ENCODE results near the gene DCTN1. TPM values are rescaled to one million over a fixed set of nuclear protein-coding genes. Genes with fewer than 3 reads are reported as not detected.
A peak's percentile ranks its signal among the peaks of the same experiment; 100 is the strongest.

Gene DCTN1
- total and polyA plus RNA-seq, 7 experiments from 2014 or later = 52.1 to 113 (median 89.3) TPM

- H3K4me3 ChIP-seq (ENCODE audit: low read length) = no peak overlapping the region
- ATAC-seq (no peak), DNase-seq (no peak)
- Mint-ChIP-seq H3K4me3 (no peak overlapping the region), H3K27ac (peak overlapping the region in 1 of 9 donors; percentile 84), H3K9me3 (no peaks in the 10 kb centered on the region), H3K4me1 (peaks cover 0 to 16% (median 7%) of the 10 kb centered on the region in 7 donors), H3K27me3 (no peaks in the 10 kb centered on the region), H3K36me3 (peaks cover 8 to 64% (median 42%) of the 10 kb centered on the region in 5 donors)
- intact Hi-C loops (cut with micrococcal nuclease) = no loop called here
- H3K36me3 ChIP-seq (ENCODE audit: control insufficient read depth in 2 of 3, insufficient read depth in 3 of 3, low read length in 3 of 3) = peaks cover 26 to 72% (median 28%) of the 10 kb centered on the region in 3 experiments
- H3K27me3 ChIP-seq (ENCODE audit: control insufficient read depth in 2 of 2, insufficient read depth in 2 of 2, low read length in 2 of 2) = no peaks in the 10 kb centered on the region
- ChIA-PET CTCF (interaction anchor here (0.6 kb wide), 1 partner anchor 20 kb away, joined by 3 read pairs; no protein-coding TSS in a partner anchor), POLR2A (no interaction called here)
- H3K4me1 ChIP-seq (ENCODE audit: control insufficient read depth in 2 of 2, insufficient read depth in 2 of 2, low read length in 2 of 2) = no peaks in the 10 kb centered on the region
- no peaks in the 10 kb centered on the region for H3K9me3 ChIP-seq (ENCODE audit: control insufficient read depth in 2 of 3, low read length in 3 of 3)
- no peak overlapping the region for H3K27ac ChIP-seq (ENCODE audit: low read depth, low read length)
Observed at GRCh38 chr2:74372674-74373073, 7.4 kb downstream of the DCTN1 start.

- Histone ChIP-seq H3K36me3 (ENCODE audit: control insufficient read depth in 2 of 3, insufficient read depth in 3 of 3, low read length in 3 of 3) (peaks cover 28 to 72% (median 28%) of the 10 kb centered on the region in 3 experiments), H3K4me3 (ENCODE audit: low read length) (no peak overlapping the region), H3K4me1 (ENCODE audit: control insufficient read depth in 2 of 2, insufficient read depth in 2 of 2, low read length in 2 of 2) (no peaks in the 10 kb centered on the region), H3K27ac (ENCODE audit: low read depth, low read length) (no peak overlapping the region), H3K9me3 (ENCODE audit: control insufficient read depth in 2 of 3, low read length in 3 of 3) (no peaks in the 10 kb centered on the region), H3K27me3 (ENCODE audit: control insufficient read depth in 2 of 2, insufficient read depth in 2 of 2, low read length in 2 of 2) (no peaks in the 10 kb centered on the region)
- Mint-ChIP-seq H3K36me3 (peaks cover 11 to 65% (median 48%) of the 10 kb centered on the region in 5 donors), H3K9me3 (no peaks in the 10 kb centered on the region), H3K4me3 (no peak overlapping the region), H3K4me1 (peaks cover 0 to 15% (median 0%) of the 10 kb centered on the region in 7 donors), H3K27ac (peak overlapping the region in 2 of 9 donors; percentile 40 to 76), H3K27me3 (no peaks in the 10 kb centered on the region)
- POLR2A ChIA-PET = no interaction called here
- no peak for DNase-seq
- intact Hi-C loops (cut with micrococcal nuclease) = no loop called here
- no peak for ATAC-seq
- CTCF ChIA-PET = no interaction called here
Observed at GRCh38 chr2:74371421-74371820, 8.7 kb downstream of the DCTN1 start.

GRCh38 chr2:74369976-74370375, 10.1 kb downstream of the DCTN1 start:
- DNase-seq = no peak
- POLR2A ChIA-PET = no interaction called here
- H3K36me3 ChIP-seq (ENCODE audit: control insufficient read depth in 2 of 3, insufficient read depth in 3 of 3, low read length in 3 of 3) = peaks cover 35 to 80% (median 37%) of the 10 kb centered on the region in 3 experiments
- no peaks in the 10 kb centered on the region for H3K4me1 ChIP-seq (ENCODE audit: control insufficient read depth in 2 of 2, insufficient read depth in 2 of 2, low read length in 2 of 2)
- H3K27ac ChIP-seq (ENCODE audit: low read depth, low read length) = no peak overlapping the region
- no peaks in the 10 kb centered on the region for H3K27me3 ChIP-seq (ENCODE audit: control insufficient read depth in 2 of 2, insufficient read depth in 2 of 2, low read length in 2 of 2)
- Mint-ChIP-seq H3K27ac (no peak overlapping the region), H3K4me1 (peaks cover 0 to 9% (median 0%) of the 10 kb centered on the region in 7 donors), H3K4me3 (no peak overlapping the region), H3K27me3 (no peaks in the 10 kb centered on the region), H3K9me3 (no peaks in the 10 kb centered on the region), H3K36me3 (peaks cover 19 to 67% (median 48%) of the 10 kb centered on the region in 5 donors)
- CTCF ChIA-PET = interaction anchor here (1.3 kb wide), 1 partner anchor 35 kb away, joined by 3 read pairs; no protein-coding TSS in a partner anchor
- intact Hi-C loops (cut with micrococcal nuclease) = no loop called here
- no peak overlapping the region for H3K4me3 ChIP-seq (ENCODE audit: low read length)
- H3K9me3 ChIP-seq (ENCODE audit: control insufficient read depth in 2 of 3, low read length in 3 of 3) = no peaks in the 10 kb centered on the region
- no peak for ATAC-seq

GRCh38 chr2:74368499-74368898, 11.6 kb downstream of the DCTN1 start:
- Histone ChIP-seq H3K27ac (ENCODE audit: low read depth, low read length) (no peak overlapping the region), H3K4me1 (ENCODE audit: control insufficient read depth in 2 of 2, insufficient read depth in 2 of 2, low read length in 2 of 2) (no peaks in the 10 kb centered on the region), H3K9me3 (ENCODE audit: control insufficient read depth in 2 of 3, low read length in 3 of 3) (no peaks in the 10 kb centered on the region), H3K4me3 (ENCODE audit: low read length) (no peak overlapping the region), H3K27me3 (ENCODE audit: control insufficient read depth in 2 of 2, insufficient read depth in 2 of 2, low read length in 2 of 2) (no peaks in the 10 kb centered on the region), H3K36me3 (ENCODE audit: control insufficient read depth in 2 of 3, insufficient read depth in 3 of 3, low read length in 3 of 3) (peaks cover 37 to 88% (median 40%) of the 10 kb centered on the region in 3 experiments)
- Mint-ChIP-seq H3K27me3 (no peaks in the 10 kb centered on the region), H3K4me1 (peaks cover 0 to 3% (median 0%) of the 10 kb centered on the region in 7 donors), H3K4me3 (no peak overlapping the region), H3K9me3 (no peaks in the 10 kb centered on the region), H3K36me3 (peaks cover 19 to 77% (median 54%) of the 10 kb centered on the region in 5 donors), H3K27ac (peak overlapping the region in 1 of 9 donors; percentile 37)
- ChIA-PET CTCF (no interaction called here), POLR2A (interaction anchor here (0.6 kb wide), 1 partner anchor 278 kb away, joined by 3 read pairs; no protein-coding TSS in a partner anchor)
- no peak for ATAC-seq
- intact Hi-C loops (cut with micrococcal nuclease) = no loop called here
- DNase-seq = no peak

GRCh38 chr2:74367789-74368188, 12.3 kb downstream of the DCTN1 start:
- Histone ChIP-seq H3K4me1 (ENCODE audit: control insufficient read depth in 2 of 2, insufficient read depth in 2 of 2, low read length in 2 of 2) (no peaks in the 10 kb centered on the region), H3K36me3 (ENCODE audit: control insufficient read depth in 2 of 3, insufficient read depth in 3 of 3, low read length in 3 of 3) (peaks cover 39 to 95% (median 47%) of the 10 kb centered on the region in 3 experiments), H3K9me3 (ENCODE audit: control insufficient read depth in 2 of 3, low read length in 3 of 3) (no peaks in the 10 kb centered on the region), H3K27me3 (ENCODE audit: control insufficient read depth in 2 of 2, insufficient read depth in 2 of 2, low read length in 2 of 2) (no peaks in the 10 kb centered on the region), H3K27ac (ENCODE audit: low read depth, low read length) (no peak overlapping the region), H3K4me3 (ENCODE audit: low read length) (no peak overlapping the region)
- Mint-ChIP-seq H3K4me1 (peaks cover 0 to 3% (median 0%) of the 10 kb centered on the region in 7 donors), H3K27ac (no peak overlapping the region), H3K36me3 (peaks cover 19 to 82% (median 55%) of the 10 kb centered on the region in 5 donors), H3K4me3 (no peak overlapping the region), H3K9me3 (no peaks in the 10 kb centered on the region), H3K27me3 (no peaks in the 10 kb centered on the region)
- POLR2A ChIA-PET = no interaction called here
- intact Hi-C loops (cut with micrococcal nuclease) = no loop called here
- DNase-seq (no peak), ATAC-seq (no peak)
- CTCF ChIA-PET = no interaction called here

- POLR2A ChIA-PET = no interaction called here
- Mint-ChIP-seq H3K27ac (peak overlapping the region in 2 of 9 donors; percentile 14 to 71), H3K36me3 (peaks cover 29 to 83% (median 49%) of the 10 kb centered on the region in 5 donors), H3K9me3 (no peaks in the 10 kb centered on the region), H3K4me3 (no peak overlapping the region), H3K27me3 (no peaks in the 10 kb centered on the region), H3K4me1 (peaks cover 0 to 3% (median 0%) of the 10 kb centered on the region in 7 donors)
- intact Hi-C loops (cut with micrococcal nuclease) = no loop called here
- ATAC-seq = no peak
- peaks cover 45 to 100% (median 50%) of the 10 kb centered on the region in 3 experiments for H3K36me3 ChIP-seq (ENCODE audit: control insufficient read depth in 2 of 3, insufficient read depth in 3 of 3, low read length in 3 of 3)
- no peak overlapping the region for H3K27ac ChIP-seq (ENCODE audit: low read depth, low read length)
- H3K4me3 ChIP-seq (ENCODE audit: low read length) = no peak overlapping the region
- CTCF ChIA-PET = no interaction called here
- H3K4me1 ChIP-seq (ENCODE audit: control insufficient read depth in 2 of 2, insufficient read depth in 2 of 2, low read length in 2 of 2) = no peaks in the 10 kb centered on the region
- H3K9me3 ChIP-seq (ENCODE audit: control insufficient read depth in 2 of 3, low read length in 3 of 3) = no peaks in the 10 kb centered on the region
- no peak for DNase-seq
- H3K27me3 ChIP-seq (ENCODE audit: control insufficient read depth in 2 of 2, insufficient read depth in 2 of 2, low read length in 2 of 2) = no peaks in the 10 kb centered on the region
Observed at GRCh38 chr2:74366036-74366435, 14.1 kb downstream of the DCTN1 start.

All from naive thymus-derived CD4-positive, alpha-beta T cell (primary cell).